Keratinocyte (primary cell): ENCODE measurements around the gene ZFX. TPM values are rescaled to one million over a fixed set of nuclear protein-coding genes. Genes with fewer than 3 reads are reported as not detected.
A peak's percentile ranks its signal among the peaks of the same experiment; 100 is the strongest.

Experiments used
- DNase-seq: peaks from one replicate; pipeline ENCODE4 v3.0.0-alpha.2; 2011; ENCODE audit warnings: low read depth, missing footprints, low spot score
- FAIRE-seq: peaks from 2 replicates; lab custom pipeline; 2011; peaks lifted over from hg19 to GRCh38; lab: Jason Lieb, UNC
- H2AFZ ChIP-seq: 2 replicates; pipeline ENCODE4 v1.6.0; 2012; ENCODE audit warnings: low read length, control low read depth, inconsistent platforms; ENCODE audit not compliant: control insufficient read depth
- H3K27ac ChIP-seq: 2 replicates; pipeline ENCODE4 v1.5.1; 2011; ENCODE audit warnings: low read length; ENCODE audit not compliant: control insufficient read depth, insufficient read depth
- H3K27me3 ChIP-seq: 3 replicates; pipeline ENCODE4 v1.6.0; 2011; ENCODE audit warnings: low read length; ENCODE audit not compliant: control insufficient read depth, insufficient read depth; ENCODE audit errors: extremely low read depth
- H3K36me3 ChIP-seq, 2 experiments: 2 replicates in 1 of 2; 3 replicates in 1 of 2; pipeline ENCODE4 v1.5.1; 2011; ENCODE audit warnings: low read length in 2 of 2, mild to moderate bottlenecking in 1 of 2; ENCODE audit not compliant: control insufficient read depth in 2 of 2, insufficient read depth in 2 of 2; ENCODE audit errors: extremely low read depth in 1 of 2
- H3K4me1 ChIP-seq: 3 replicates; pipeline ENCODE4 v1.5.1; 2011; ENCODE audit warnings: low read length; ENCODE audit not compliant: control insufficient read depth, insufficient read depth; ENCODE audit errors: extremely low read depth
- H3K4me2 ChIP-seq: 3 replicates; pipeline ENCODE4 v1.6.0; 2011; ENCODE audit warnings: low read depth, low read length; ENCODE audit not compliant: control insufficient read depth, insufficient read depth; ENCODE audit errors: extremely low read depth
- H3K4me3 ChIP-seq, 3 experiments: fragments of 200-600 bp in 1 of 3; sonication (generic) in 1 of 3; 2 replicates in 2 of 3; 3 replicates in 1 of 3; pipeline ENCODE4 v1.5.1; 2011 to 2016; ENCODE audit warnings: low read length in 3 of 3, mild to moderate bottlenecking in 3 of 3, control low read depth in 2 of 3, inconsistent platforms in 1 of 3, low read depth in 1 of 3, mixed read lengths in 1 of 3, mixed run types in 1 of 3, moderate library complexity in 1 of 3; ENCODE audit not compliant: control insufficient read depth in 2 of 3, insufficient read depth in 2 of 3; ENCODE audit errors: extremely low read depth in 1 of 3
- H3K79me2 ChIP-seq: 2 replicates; pipeline ENCODE4 v1.6.0; 2012; ENCODE audit warnings: low read length; ENCODE audit not compliant: control insufficient read depth, insufficient read depth
- H3K9ac ChIP-seq: 3 replicates; pipeline ENCODE4 v1.6.0; 2011; ENCODE audit warnings: low read length; ENCODE audit not compliant: control insufficient read depth, insufficient read depth; ENCODE audit errors: extremely low read depth
- H3K9me1 ChIP-seq: 3 replicates; pipeline ENCODE4 v1.6.0; 2011; ENCODE audit warnings: low read length; ENCODE audit not compliant: control insufficient read depth, insufficient read depth; ENCODE audit errors: extremely low read depth
- H3K9me3 ChIP-seq: 2 replicates; pipeline ENCODE4 v1.5.1; 2012; ENCODE audit warnings: low read depth, low read length; ENCODE audit not compliant: control insufficient read depth
- H4K20me1 ChIP-seq: 3 replicates; pipeline ENCODE4 v1.6.0; 2011; ENCODE audit warnings: low read length; ENCODE audit not compliant: control insufficient read depth, insufficient read depth; ENCODE audit errors: extremely low read depth
- EZH2 ChIP-seq: IDR thresholded peaks from one replicate; pipeline ENCODE4 v1.6.1; 2012; ENCODE audit warnings: inconsistent platforms, mild to moderate bottlenecking, low read length, moderate library complexity
- dilution Hi-C: fragments of 300-500 bp; cut with MboI; formaldehyde crosslinking; loops from one replicate; pipeline ENCODE4 v1.7.0; 2020; ENCODE audit warnings: low sequenced_read_pairs; ENCODE audit not compliant: extremely low pct_ligation_motif_present
- polyA plus RNA-seq, 5 experiments: library from polyadenylated mRNA; depleted of rRNA in 3 of 5; stranded (reverse) in 3 of 5; stranded (forward) in 1 of 5; unstranded in 1 of 5; fragments of >200 nt; gene quantifications; 1 replicate in 1 of 5; 2 replicates in 3 of 5; 3 replicates in 1 of 5; pipeline versions ENCODE4 v1.2.1 to v1.2.3, GENCODE V29; 2011 to 2012; ENCODE audit warnings: missing spikeins in 2 of 5, low read depth in 1 of 5, low replicate concordance in 1 of 5
- TF ChIP-seq, protein P1 (sequence below), 3 experiments: IDR thresholded peaks in 1 of 3; conservative IDR thresholded peaks in 1 of 3; optimal IDR thresholded peaks in 1 of 3; 2 replicates in 2 of 3; 3 replicates in 1 of 3; pipeline versions ENCODE3 to v1.5.1; 2011; ENCODE audit warnings: low read length in 3 of 3, mild to moderate bottlenecking in 3 of 3, moderate library complexity in 2 of 3, control low read depth in 1 of 3, inconsistent platforms in 1 of 3; ENCODE audit not compliant: insufficient read depth in 2 of 3; ENCODE audit errors: extremely low read depth in 1 of 3

ZFX gene
- polyA plus RNA-seq, 1 donor (not counting 4 experiments of a cell fraction or from before 2014, with no cell fraction given), result 24.3 TPM

- DNase-seq (no peak), FAIRE-seq (no peak)
- dilution Hi-C loops, result no loop called here
- no peak overlapping the region for H3K4me2 ChIP-seq
- no peaks in the 10 kb centered on the region for H3K27me3 ChIP-seq
- H3K79me2 ChIP-seq, result peaks cover 90% of the 10 kb centered on the region
- no peaks in the 10 kb centered on the region for H3K9me3 ChIP-seq
- peaks cover 4% of the 10 kb centered on the region for H3K4me1 ChIP-seq
- H3K9me1 ChIP-seq, result peaks cover 2% of the 10 kb centered on the region
- TF ChIP-seq, protein P1, sequence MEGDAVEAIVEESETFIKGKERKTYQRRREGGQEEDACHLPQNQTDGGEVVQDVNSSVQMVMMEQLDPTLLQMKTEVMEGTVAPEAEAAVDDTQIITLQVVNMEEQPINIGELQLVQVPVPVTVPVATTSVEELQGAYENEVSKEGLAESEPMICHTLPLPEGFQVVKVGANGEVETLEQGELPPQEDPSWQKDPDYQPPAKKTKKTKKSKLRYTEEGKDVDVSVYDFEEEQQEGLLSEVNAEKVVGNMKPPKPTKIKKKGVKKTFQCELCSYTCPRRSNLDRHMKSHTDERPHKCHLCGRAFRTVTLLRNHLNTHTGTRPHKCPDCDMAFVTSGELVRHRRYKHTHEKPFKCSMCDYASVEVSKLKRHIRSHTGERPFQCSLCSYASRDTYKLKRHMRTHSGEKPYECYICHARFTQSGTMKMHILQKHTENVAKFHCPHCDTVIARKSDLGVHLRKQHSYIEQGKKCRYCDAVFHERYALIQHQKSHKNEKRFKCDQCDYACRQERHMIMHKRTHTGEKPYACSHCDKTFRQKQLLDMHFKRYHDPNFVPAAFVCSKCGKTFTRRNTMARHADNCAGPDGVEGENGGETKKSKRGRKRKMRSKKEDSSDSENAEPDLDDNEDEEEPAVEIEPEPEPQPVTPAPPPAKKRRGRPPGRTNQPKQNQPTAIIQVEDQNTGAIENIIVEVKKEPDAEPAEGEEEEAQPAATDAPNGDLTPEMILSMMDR (optimal IDR thresholded peaks at IDR 0.05 in 1 of 3, IDR thresholded peaks at IDR 0.05 in 1 of 3, conservative IDR thresholded peaks at IDR 0.05 in 1 of 3; ENCODE audit: extremely low read depth in 1 of 3, insufficient read depth in 2 of 3, low read length in 3 of 3), result no peak
- TF ChIP-seq EZH2, result no peak
- no peak overlapping the region for H3K27ac ChIP-seq
- no peak overlapping the region for H2AFZ ChIP-seq
- no peak overlapping the region for H3K4me3 ChIP-seq
- H4K20me1 ChIP-seq, result peaks cover 7% of the 10 kb centered on the region
- no peak overlapping the region for H3K9ac ChIP-seq
- peaks cover 4 to 12% of the 10 kb centered on the region in 2 experiments for H3K36me3 ChIP-seq
Observed at GRCh38 chrX:24189490-24189889, 40.0 kb downstream of the ZFX start.

DNA sequence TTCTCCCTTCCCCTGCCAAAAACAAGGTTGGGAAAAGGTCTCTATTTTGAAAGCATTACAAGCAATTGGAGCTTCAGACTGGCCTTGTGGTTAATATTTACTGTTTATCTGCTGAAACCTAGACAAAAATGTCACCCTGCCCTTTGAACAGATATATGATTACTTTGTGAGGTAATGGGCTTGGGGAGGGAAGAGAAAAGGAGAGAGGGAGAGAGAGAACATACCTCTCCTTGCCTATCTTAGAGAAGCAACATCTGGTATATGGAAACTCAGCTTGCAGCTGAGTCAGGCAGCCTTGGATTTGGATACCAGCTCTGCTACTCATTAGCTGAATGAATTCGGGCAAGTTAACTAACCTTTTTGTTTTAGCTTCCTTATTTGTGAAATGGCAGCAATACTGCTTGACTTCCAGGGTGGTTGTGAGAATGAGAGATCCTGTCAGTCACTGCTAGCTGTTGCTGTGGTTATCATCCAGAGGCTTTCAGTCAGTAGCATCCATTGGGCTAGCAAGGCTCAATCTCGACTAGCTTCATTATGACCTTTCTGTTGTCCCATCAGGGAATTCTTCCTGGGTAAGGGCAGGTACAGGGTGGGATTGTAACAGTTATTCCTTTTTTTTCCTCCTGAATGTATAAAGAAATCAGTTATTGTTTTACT, 41.1 kb downstream of the ZFX start:
- FAIRE-seq (peak; percentile 23), DNase-seq (no peak)
- Histone ChIP-seq H3K9ac (no peak overlapping the region), H3K4me3 (no peak overlapping the region), H3K9me1 (peaks cover 2% of the 10 kb centered on the region), H3K4me1 (peaks cover 4% of the 10 kb centered on the region), H3K27ac (no peak overlapping the region), H3K9me3 (no peaks in the 10 kb centered on the region), H3K27me3 (no peaks in the 10 kb centered on the region), H2AFZ (no peak overlapping the region), H3K36me3 (peaks cover 4 to 9% of the 10 kb centered on the region in 2 experiments), H4K20me1 (peaks cover 7% of the 10 kb centered on the region), H3K79me2 (peaks cover 92% of the 10 kb centered on the region), H3K4me2 (no peak overlapping the region)
- no peak for TF ChIP-seq EZH2
- TF ChIP-seq, protein P1 (optimal IDR thresholded peaks at IDR 0.05 in 1 of 3, IDR thresholded peaks at IDR 0.05 in 1 of 3, conservative IDR thresholded peaks at IDR 0.05 in 1 of 3; ENCODE audit: extremely low read depth in 1 of 3, insufficient read depth in 2 of 3, low read length in 3 of 3), result no peak
- dilution Hi-C loops, result no loop called here
